Skeletal muscle tissue (tissue), 4 donors: ENCODE measurements around the gene MEFV. TPM values are rescaled to one million over a fixed set of nuclear protein-coding genes. Genes with fewer than 3 reads are reported as not detected.
"Not testable (repeated sequence)": the region's sequence is repeated elsewhere in the genome, so short reads cannot be mapped to it uniquely, and the experiment has no call there.

ENCODE experiments used
- H3K27ac ChIP-seq: one replicate; pipeline ENCODE4 v1.7.0; 2013; ENCODE audit warnings: mild to moderate bottlenecking, low read depth, low read length, inconsistent platforms
- H3K27me3 ChIP-seq, 3 donors: one replicate each; pipeline ENCODE4 v1.7.0; 2013; ENCODE audit warnings: low read length in 3 of 3; ENCODE audit not compliant: control insufficient read depth in 3 of 3, insufficient read depth in 3 of 3
- H3K36me3 ChIP-seq, 3 donors: one replicate each; pipeline ENCODE4 v1.7.0; 2013; ENCODE audit warnings: low read length in 3 of 3; ENCODE audit not compliant: control insufficient read depth in 3 of 3, insufficient read depth in 3 of 3
- H3K4me1 ChIP-seq, 3 donors: one replicate each; pipeline ENCODE4 v1.7.0; 2013; ENCODE audit warnings: low read length in 3 of 3, mild to moderate bottlenecking in 3 of 3; ENCODE audit not compliant: control insufficient read depth in 3 of 3, insufficient read depth in 3 of 3
- H3K4me3 ChIP-seq, 3 donors: one replicate each; pipeline ENCODE4 v1.7.0; 2013; ENCODE audit warnings: low read length in 3 of 3
- H3K9ac ChIP-seq, 3 donors: one replicate each; pipeline ENCODE4 v1.7.0; 2013; ENCODE audit warnings: low read length in 3 of 3, mild to moderate bottlenecking in 3 of 3, moderate library complexity in 2 of 3, low read depth in 1 of 3
- H3K9me3 ChIP-seq, 3 donors: one replicate each; pipeline ENCODE4 v1.7.0; 2013; ENCODE audit warnings: low read length in 3 of 3; ENCODE audit not compliant: control insufficient read depth in 3 of 3
- total RNA-seq: library from RNA; depleted of rRNA; stranded (reverse); fragments of >200 nt; gene quantifications from one replicate; pipeline ENCODE4 v1.2.3, GENCODE V29; 2014
- donor health status: Osteomylitis.

Gene MEFV
- total RNA-seq, 1 donor from 2014 or later: 0.52 TPM

DNA sequence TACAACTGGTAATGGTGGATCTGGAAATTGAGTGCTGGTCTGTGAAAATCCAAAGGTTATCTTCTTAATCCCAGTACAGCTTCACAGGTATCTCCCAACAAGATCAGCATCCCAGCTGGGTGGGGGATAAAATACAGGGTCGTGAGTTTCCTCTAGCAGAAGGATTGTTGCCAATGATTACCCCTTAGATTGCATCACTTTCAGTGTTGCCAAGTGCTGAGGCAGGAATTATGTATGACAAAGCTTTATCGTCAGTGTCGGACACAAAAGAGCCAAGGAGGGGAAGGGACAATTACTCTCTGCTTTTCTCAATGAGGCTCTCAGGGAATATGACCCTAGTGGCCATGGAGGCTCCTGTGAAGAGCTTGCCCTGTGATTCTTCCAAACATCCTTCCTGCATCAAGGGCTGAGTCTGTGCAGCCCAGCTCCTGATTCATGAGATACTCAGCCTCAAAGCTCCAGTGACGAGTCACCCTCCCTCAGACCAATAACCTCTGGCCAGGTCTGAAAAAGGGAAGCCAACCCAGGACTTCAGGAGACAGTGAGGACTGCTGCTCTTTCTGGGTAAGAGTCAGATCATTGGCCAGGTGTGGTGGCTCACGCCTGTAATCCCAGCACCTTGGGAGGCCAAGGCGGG is 53.4 kb downstream of the MEFV start:
- no peaks in the 10 kb centered on the region for H3K4me1 ChIP-seq
- H3K9ac ChIP-seq: no peak overlapping the region
- no peak overlapping the region for H3K27ac ChIP-seq
- no peaks in the 10 kb centered on the region for H3K36me3 ChIP-seq
- H3K9me3 ChIP-seq: peaks cover 0 to 11% (median 10%) of the 10 kb centered on the region in 3 donors
- no peak overlapping the region for H3K4me3 ChIP-seq
- peaks cover 6 to 14% (median 10%) of the 10 kb centered on the region in 3 donors for H3K27me3 ChIP-seq

DNA sequence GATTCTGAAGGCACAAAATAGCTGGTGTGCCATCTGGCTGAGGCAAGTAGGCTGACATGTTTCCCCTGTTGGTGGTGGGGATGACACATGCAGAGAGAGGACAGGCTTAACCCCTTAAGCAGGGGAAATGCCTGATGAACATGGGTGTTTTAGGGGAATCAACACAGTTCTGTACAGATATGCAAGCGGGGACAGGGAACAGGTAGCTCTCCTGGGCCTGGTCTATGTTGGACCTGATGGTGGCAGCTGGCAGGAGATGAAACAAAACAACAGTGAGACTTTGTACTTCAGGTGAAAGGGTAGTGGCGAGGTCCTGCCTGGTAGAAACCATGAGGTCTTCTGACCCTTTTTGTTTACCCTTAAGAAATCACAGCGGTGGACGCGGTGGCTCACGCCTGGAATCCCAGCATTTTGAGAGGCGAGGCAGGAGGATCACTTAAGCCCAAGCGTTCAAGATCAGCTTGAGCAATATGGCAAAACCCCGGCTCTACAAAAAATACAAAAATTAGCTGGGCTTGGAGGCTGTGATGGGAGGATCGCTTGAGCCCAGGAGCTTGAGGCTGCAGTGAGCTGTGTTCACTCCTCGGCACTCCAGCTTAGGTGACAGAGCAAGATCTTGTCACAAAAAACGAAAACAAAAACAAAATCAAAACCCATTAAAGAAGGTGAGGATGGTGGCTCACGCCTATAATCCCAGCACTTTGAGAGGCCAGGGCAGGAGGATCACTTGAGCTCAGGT is 57.9 kb downstream of the MEFV start:
- Histone ChIP-seq H3K27me3 (peaks cover 32 to 41% (median 35%) of the 10 kb centered on the region in 3 donors), H3K9me3 (peaks cover 0 to 4% (median 0%) of the 10 kb centered on the region in 3 donors)

DNA sequence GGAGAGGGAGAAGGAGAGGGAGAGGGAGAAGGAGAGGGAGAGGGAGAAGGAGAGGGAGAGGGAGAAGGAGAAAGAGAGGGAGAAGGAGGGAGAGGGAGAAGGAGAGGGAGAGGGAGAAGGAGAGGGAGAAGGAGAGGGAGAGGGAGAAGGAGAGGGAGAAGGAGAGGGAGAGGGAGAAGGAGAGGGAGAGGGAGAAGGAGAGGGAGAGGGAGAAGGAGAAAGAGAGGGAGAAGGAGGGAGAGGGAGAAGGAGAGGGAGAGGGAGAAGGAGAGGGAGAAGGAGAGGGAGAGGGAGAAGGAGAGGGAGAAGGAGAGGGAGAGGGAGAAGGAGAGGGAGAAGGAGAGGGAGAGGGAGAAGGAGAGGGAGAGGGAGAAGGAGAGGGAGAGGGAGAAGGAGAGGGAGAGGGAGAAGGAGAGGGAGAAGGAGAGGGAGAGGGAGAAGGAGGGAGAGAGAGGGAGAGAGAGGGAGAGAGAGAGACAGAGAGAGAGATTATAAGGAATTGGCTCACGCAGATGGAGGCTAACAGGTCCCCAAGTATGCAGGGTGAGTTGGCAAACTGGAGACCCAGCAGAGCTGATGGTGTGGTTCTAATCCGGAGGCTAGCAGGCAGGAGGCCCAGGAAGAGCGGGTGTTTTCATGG is 58.6 kb downstream of the MEFV start:
- H3K9ac ChIP-seq, H3K36me3 ChIP-seq, H3K27ac ChIP-seq, H3K4me3 ChIP-seq, H3K9me3 ChIP-seq, H3K4me1 ChIP-seq: not testable (repeated sequence)
- H3K27me3 ChIP-seq: peaks cover 37 to 48% (median 42%) of the 10 kb centered on the region in 3 donors

More for the DNA sequence above, 57.9 kb downstream of the MEFV start:
- no peak overlapping the region for H3K9ac ChIP-seq
- H3K36me3 ChIP-seq: no peaks in the 10 kb centered on the region
- H3K4me3 ChIP-seq: no peak overlapping the region
- no peak overlapping the region for H3K27ac ChIP-seq
- no peaks in the 10 kb centered on the region for H3K4me1 ChIP-seq

DNA sequence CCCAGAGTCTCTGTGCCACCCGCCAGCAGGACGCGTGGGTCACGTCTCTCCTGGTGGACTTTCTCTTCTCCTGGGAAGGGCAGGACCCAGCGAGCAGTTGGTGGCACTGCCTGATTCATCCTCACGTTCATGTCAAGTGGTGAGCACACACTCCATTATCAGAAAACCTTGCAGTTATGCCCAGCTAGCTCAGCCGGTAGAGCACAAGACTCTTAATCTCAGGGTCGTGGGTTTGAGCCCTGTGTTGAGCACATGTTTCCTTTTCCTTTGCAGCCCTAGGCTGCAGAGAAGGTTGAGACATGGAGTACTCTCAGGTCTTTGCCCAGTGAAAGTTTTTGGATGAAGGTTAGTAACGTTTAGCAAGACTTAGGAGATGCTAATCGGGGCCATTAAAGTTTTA is 60.5 kb downstream of the MEFV start:
- peaks cover 0 to 5% (median 0%) of the 10 kb centered on the region in 3 donors for H3K9me3 ChIP-seq
- peaks cover 54 to 66% (median 60%) of the 10 kb centered on the region in 3 donors for H3K27me3 ChIP-seq
- no peak overlapping the region for H3K4me3 ChIP-seq
- H3K36me3 ChIP-seq: no peaks in the 10 kb centered on the region
- no peaks in the 10 kb centered on the region for H3K4me1 ChIP-seq
- H3K27ac ChIP-seq: no peak overlapping the region
- H3K9ac ChIP-seq: no peak overlapping the region

DNA sequence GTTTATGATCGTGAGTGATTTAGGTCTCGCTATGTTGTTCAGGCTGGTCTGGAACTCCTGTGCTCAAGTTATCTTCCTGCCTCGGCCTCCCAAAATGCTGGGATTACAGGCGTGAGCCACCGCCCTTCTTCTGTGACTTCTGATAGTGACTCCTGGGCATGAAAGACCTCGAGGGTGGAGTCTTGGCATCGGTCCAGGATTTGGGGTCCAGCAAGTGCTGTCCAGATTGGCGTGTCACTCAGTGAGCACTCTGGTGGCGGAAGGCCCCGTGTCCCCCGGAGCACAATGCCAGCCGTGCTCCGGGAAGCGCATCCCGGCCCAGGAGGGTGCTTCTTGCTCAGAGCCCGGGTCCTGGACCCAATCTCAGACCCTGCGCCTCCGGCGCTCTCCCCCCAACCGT is 61.6 kb downstream of the MEFV start:
- Histone ChIP-seq H3K36me3 (no peaks in the 10 kb centered on the region), H3K27ac (no peak overlapping the region), H3K9me3 (peaks cover 0 to 5% (median 0%) of the 10 kb centered on the region in 3 donors), H3K27me3 (peaks cover 66 to 77% (median 67%) of the 10 kb centered on the region in 3 donors), H3K4me1 (no peaks in the 10 kb centered on the region), H3K4me3 (no peak overlapping the region), H3K9ac (no peak overlapping the region)

DNA sequence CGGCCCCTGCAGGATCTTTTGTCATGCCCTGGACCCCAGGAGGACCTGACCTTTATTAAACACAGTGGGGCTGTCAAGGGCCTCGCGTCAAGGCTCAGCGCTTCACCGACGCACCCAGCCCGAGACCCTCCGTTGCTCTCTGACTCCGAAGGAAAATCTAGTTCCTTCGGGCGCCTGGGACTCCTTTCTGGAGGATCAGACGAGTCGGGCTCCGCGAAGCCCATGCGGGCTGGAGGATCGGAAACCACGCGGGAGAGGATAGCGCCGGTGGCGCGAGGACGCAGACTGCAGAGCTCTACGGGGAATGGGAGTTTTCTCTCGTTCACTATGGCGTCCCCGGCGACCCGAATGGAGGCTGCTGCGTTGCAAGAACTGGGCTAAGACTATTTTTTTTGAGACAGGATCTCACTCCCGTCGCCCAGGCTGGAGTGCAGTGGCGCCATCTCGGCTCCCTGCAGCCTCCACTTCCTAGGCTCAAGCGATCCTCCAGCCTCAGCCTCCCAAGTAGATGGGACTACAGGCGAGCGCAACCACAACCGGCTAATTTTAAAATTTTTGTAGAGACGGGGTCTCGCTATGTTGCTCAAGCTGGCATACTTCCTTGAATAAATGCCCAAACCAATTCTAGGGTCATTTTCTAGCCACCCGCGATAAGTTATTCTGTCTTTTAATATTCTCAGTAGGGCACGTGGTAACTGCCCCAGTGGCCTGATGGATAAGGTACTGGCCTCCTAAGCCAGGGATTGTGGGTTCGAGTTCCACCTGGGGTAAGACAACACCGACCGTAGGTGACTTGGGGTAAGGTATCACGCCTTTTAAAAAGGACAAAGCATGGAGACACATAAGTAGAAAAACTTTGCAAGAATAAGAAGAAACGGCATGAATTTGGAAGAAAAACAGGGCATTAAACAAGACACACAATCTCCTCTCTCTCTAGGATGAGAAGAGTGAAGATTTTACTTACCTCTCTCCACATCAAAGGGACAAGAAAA is 62.9 kb downstream of the MEFV start:
- peaks cover 77 to 88% (median 78%) of the 10 kb centered on the region in 3 donors for H3K27me3 ChIP-seq
- H3K36me3 ChIP-seq: no peaks in the 10 kb centered on the region
- H3K27ac ChIP-seq: no peak overlapping the region
- H3K4me3 ChIP-seq: no peak overlapping the region
- H3K9ac ChIP-seq: no peak overlapping the region
- H3K4me1 ChIP-seq: peaks cover 7 to 10% (median 9%) of the 10 kb centered on the region in 3 donors
- peaks cover 0 to 5% (median 0%) of the 10 kb centered on the region in 3 donors for H3K9me3 ChIP-seq

DNA sequence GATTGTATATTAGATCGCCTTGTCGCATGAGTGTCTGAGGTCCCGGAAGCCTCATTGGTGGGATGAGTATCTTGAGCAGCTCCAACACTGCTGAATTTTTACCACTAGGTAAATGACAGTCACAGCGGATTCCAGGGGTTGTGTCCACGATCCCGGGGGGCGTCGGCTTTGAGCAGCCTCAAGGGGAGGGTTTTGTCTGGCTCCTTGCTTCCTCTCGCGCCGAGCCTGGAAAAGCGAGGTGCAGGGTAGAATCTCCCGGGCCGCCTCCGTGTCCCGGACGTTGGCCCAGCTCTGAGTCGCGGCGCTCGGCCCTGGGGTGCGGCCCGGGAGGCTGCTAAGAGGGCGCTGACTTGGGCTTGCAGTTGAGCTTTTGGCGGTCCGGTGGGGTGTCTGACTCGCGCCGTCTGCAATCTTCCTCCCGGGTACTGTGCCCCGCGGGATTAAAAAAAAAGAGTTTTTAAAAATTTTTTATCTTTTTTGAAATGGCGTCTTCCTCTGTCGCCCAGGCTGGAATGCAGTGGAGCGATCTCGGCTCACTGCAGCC is 63.9 kb downstream of the MEFV start:
- H3K4me3 ChIP-seq: no peak overlapping the region
- H3K27me3 ChIP-seq: peaks cover 80 to 89% (median 82%) of the 10 kb centered on the region in 3 donors
- no peaks in the 10 kb centered on the region for H3K36me3 ChIP-seq
- H3K27ac ChIP-seq: no peak overlapping the region
- peaks cover 0 to 3% (median 0%) of the 10 kb centered on the region in 3 donors for H3K9me3 ChIP-seq
- H3K9ac ChIP-seq: no peak overlapping the region
- H3K4me1 ChIP-seq: peaks cover 7 to 14% (median 9%) of the 10 kb centered on the region in 3 donors
